NB4 (cell line): ENCODE results near the gene ZSCAN22.

Source experiments
- DNase-seq: peaks from one replicate; pipeline ENCODE4 v3.0.0; 2010; ENCODE audit warnings: low read depth
- H3K4me3 ChIP-seq: one replicate; pipeline ENCODE4 v1.5.1; 2011; ENCODE audit warnings: mild to moderate bottlenecking, low read depth, low read length, moderate library complexity
- MYC ChIP-seq: IDR thresholded peaks from 2 replicates; pipeline ENCODE4 v1.6.1; 2011; ENCODE audit warnings: low read depth, low read length
- POLR2A ChIP-seq: IDR thresholded peaks from 2 replicates; pipeline ENCODE4 v1.6.1; 2011; ENCODE audit warnings: mild to moderate bottlenecking; ENCODE audit not compliant: insufficient read length; ENCODE audit errors: extremely low read depth
- TF ChIP-seq, protein P1 (sequence below): IDR thresholded peaks from one replicate; pipeline ENCODE4 v1.5.1; 2012; ENCODE audit warnings: low read depth, low read length
- TF ChIP-seq, protein P2 (sequence below): IDR thresholded peaks from 2 replicates; pipeline ENCODE4 v1.6.1; 2011; ENCODE audit warnings: low read depth, low read length

Gene ZSCAN22

DNA sequence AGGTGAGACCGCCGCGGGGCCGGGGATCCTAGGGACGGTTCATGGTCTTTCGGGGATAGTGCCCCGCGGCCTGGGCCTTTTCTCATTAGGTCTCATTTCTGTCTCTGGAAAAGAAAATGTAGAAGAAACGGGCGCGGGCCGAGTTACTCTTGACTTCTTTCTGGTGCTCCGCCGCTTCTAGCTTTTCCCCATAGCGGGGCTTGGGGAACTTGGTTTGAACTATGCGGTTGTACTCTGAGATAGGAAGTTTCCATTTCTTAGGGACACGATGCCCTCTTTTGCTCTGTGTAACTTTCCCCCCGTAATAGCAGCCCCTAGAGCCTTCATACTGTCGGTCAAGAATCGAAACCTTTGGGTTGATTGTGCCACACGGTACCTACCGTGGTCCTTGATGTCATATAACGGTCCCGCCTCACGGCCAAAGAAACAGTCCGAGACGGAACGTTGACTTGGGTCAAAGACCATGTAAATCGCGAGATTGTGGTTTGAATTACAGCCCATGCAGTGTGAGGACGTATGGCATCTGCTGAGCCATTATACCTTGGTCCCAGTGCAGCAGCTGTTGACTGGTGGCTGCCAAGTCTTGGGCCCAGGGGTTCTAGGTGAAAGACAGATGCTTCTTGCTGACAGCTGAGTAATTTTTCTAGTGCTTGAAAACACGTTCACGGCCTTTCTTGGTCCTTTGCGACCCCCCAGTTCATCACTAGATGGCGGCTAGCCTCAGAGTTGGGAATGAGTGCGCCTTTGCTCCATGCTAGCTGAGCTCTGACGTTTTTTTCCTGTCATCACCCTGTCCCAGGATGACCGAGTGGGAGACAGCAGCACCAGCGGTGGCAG, 60.8 kb downstream of the ZSCAN22 start:
- H3K4me3 ChIP-seq, result peak overlapping the region; percentile 99
- DNase-seq, result no peak
- TF ChIP-seq POLR2A (no peak), MYC (0 out of 2 replicates have a peak, but pooled peaks have one; percentile 12)
- TF ChIP-seq, protein P1, sequence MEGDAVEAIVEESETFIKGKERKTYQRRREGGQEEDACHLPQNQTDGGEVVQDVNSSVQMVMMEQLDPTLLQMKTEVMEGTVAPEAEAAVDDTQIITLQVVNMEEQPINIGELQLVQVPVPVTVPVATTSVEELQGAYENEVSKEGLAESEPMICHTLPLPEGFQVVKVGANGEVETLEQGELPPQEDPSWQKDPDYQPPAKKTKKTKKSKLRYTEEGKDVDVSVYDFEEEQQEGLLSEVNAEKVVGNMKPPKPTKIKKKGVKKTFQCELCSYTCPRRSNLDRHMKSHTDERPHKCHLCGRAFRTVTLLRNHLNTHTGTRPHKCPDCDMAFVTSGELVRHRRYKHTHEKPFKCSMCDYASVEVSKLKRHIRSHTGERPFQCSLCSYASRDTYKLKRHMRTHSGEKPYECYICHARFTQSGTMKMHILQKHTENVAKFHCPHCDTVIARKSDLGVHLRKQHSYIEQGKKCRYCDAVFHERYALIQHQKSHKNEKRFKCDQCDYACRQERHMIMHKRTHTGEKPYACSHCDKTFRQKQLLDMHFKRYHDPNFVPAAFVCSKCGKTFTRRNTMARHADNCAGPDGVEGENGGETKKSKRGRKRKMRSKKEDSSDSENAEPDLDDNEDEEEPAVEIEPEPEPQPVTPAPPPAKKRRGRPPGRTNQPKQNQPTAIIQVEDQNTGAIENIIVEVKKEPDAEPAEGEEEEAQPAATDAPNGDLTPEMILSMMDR, result no peak
- TF ChIP-seq, protein P2, sequence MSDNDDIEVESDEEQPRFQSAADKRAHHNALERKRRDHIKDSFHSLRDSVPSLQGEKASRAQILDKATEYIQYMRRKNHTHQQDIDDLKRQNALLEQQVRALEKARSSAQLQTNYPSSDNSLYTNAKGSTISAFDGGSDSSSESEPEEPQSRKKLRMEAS, result no peak

DNA sequence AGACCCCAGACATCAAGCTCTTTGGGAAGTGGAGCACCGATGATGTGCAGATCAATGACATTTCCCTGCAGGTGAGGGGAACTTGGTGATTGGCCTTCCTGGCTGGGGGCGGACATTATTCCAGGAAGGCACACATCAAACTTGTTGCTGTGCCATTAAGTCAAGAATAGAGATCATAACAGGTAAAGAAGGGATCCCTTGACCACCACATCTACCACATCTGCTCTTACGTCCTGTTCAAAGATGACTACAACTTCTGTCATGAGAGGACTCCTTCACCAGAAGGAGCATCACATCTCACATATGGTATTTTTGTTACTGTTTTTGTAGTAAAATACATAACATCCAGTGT, 61.4 kb downstream of the ZSCAN22 start:
- TF ChIP-seq, protein P2, result no peak
- TF ChIP-seq, protein P1, result no peak
- TF ChIP-seq MYC, result no peak
- no peak for TF ChIP-seq POLR2A
- no peak for DNase-seq
- H3K4me3 ChIP-seq, result peak overlapping the region; percentile 99
